Left renal pelvis (tissue), 4 donors: ENCODE measurements around the gene FAM20B. TPM values are rescaled to one million over a fixed set of nuclear protein-coding genes. Genes with fewer than 3 reads are reported as not detected.

Experiments
- DNase-seq, 4 donors: peaks; one replicate each; pipeline ENCODE4 v3.0.0-alpha.2; 2013; ENCODE audit warnings: low read depth in 4 of 4, low spot score in 3 of 4
- polyA plus RNA-seq, 4 donors: library from polyadenylated mRNA; unstranded; fragments of 120-200 nt; gene quantifications; one replicate each; pipeline ENCODE4 v1.2.1, GENCODE V29; 2013; ENCODE audit not compliant: insufficient read length in 4 of 4

Gene FAM20B
- polyA plus RNA-seq, 4 donors: 37.1 to 49.3 (median 47.2) TPM

DNA sequence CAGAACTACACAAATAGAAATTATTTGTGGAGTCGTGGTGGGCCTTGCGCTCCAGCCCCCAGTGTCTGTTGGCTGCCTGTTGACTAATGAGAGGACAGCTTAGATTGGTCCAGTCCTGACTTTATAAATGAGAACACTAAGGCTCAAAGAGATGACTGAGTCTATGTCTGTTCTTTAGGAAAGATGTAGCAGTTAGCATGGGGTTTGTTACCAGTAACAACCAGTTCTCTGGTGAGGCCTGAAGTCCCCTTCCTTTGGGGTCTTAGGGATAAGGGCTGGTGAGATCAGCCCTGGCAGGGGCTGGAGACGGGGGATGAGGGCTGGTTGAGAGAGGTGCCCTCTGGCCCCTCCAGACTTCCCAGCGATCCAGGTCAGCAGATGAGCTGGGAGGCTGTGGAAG, 65.2 kb downstream of the FAM20B start:
- DNase-seq: no peak

DNA sequence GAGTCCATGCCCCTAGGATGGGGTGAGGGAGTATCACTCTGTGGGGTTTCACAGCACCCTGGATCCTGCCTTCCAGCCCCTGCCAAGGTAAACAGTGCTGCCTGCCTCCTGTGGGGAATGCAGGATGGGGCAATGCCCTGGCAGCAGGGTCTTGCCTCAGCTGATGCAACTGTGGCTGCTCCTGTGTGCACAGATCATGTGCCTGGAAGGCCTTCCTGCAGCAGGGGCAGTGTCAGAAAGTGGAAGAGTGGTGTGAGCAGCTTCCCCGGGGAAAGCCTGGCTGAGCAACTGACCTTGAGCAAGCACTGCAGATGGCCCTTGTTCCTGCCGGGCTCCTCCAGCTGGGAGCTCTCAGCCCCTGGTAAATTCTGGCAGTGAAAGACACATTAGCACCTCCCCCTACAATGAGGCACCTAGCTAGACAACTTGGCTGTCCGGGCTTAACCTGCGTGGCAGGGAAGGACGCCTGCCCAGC, 66.0 kb downstream of the FAM20B start:
- no peak for DNase-seq

DNA sequence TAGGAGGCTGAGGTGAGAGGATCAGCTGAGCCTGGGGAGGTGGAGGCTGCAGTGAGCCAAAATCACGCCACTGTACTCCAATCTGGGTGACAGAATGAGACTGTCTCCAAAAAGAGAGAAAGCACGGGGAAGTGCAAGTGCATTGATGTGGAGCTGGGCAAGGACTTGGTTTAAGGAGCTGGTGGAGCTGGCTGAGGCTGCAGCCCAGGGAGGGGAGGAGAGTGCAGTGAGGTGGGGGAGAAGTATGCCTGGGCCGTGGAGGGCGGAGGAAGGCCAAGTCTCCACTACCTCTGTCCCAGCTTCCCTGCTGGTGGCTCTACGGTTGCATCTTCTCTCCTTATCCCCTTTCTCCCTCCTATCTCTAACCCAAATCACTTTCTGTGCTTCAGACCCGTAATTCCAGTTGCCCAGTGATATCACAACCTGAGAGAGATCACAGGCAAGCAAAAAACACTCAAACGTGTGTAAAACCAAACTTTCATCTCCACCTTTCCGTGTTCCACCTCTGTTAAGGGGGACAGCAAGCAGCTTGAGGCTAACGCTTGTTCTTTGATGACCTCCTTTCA, 67.3 kb downstream of the FAM20B start:
- DNase-seq: no peak

DNA sequence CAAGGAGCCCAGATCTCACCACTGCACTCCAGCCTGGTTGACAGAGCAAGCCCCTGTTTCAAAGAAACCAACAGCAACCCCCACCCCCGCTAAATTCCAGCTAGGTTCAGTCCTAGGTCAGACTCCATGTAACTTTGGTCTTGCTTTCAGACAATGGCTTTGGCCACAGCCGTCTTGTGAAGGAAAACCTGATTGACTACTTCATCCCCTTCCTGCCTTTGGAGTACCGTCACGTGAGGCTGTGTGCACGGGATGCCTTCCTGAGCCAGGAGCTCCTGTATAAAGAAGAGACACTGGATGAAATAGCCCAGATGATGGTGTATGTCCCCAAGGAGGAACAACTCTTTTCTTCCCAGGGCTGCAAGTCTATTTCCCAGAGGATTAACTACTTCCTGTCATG, 69.1 kb downstream of the FAM20B start:
- DNase-seq: no peak

DNA sequence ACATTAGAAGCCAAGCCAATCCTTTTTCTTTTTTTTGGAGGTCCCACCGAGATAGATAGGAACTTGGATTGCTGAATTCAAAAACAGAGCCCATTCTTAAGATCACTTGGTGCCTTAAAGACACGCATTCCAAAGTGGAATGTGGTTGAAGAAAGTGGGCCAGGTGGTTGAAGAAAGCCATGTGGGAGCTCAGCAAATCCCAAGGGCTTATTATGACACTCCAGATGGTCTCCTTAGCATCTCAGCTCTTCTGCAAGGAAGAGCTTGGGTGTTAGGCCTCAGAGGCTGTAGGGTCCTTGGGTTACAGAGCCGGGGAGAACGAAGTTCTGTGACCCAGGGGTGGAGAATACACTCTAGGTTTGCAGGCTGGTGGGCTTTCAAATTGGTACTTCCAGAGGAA, 69.7 kb downstream of the FAM20B start:
- DNase-seq: no peak

DNA sequence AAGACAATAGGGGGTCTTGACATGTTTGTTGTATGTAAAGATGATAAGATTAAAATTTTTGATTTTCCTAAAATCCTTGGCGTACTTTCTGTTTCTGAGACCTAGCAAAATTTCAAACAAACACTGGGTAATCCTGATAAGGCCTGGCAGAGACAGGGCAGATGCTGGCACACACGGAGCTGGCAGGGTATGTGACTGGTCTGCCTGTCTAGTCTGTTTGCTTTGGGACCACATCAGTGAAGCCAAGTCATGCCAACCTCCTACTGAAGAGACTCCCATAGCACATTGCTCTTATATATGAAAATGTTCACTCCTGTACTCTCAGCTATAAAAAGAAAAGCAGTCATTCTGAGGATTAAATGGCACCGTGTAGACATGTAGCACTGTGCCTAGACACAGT, 70.2 kb downstream of the FAM20B start:
- DNase-seq: no peak

DNA sequence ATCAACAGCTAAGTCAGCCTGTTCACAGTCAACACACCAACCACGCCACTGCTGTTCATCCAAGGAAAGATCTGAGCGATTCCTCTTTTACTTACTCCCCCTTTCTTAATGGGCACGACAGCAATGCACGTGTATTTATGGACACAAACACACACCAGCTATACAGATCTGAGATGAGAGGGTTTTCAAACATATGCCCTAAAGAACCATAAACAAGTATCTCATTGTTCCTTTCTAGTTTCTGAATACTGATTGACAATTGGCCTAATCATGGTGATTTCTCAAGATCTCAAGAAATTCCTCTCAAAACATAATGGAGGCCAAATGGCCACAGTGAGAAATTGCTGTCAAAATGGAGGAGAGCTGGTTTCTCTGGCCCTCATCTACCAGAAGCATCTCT, 74.2 kb downstream of the FAM20B start:
- DNase-seq: no peak

DNA sequence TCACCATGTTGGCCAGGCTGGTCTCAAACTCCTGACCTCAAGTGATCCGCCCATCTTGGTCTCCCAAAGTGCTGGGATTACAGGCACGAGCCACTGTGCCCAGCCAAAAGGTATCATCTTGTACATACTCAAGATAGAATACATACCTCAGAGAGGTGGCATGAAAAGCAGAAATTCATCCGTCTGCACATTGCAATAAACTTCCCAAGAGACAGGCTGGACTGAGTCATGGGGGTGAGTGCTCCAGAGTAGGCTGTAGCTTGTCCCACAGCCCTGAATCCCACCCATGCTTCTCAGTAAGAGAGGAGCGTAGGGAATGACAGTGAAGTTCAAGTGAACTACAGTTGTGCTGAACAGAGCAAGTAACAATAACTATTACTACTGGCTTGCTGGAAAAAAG, 75.9 kb downstream of the FAM20B start:
- DNase-seq: no peak

DNA sequence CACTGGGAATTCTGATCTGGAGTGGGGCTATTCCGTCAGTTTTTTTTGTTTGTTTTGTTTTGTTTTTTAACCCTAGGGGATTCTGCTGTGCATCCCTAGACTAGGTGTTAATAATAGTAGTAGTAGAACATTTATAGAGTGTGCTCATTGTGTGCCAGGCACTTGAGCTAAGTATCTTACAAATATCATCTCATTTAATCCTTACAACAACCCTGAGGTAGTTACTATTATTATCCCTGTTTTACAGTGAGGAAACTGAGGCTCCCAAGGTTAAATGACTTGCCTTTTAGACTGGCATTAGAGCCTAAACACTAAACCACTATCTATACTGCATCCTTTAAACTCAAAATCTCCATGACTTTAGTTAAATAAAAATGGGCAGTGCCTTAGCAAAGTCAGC, 78.3 kb downstream of the FAM20B start:
- DNase-seq: no peak

DNA sequence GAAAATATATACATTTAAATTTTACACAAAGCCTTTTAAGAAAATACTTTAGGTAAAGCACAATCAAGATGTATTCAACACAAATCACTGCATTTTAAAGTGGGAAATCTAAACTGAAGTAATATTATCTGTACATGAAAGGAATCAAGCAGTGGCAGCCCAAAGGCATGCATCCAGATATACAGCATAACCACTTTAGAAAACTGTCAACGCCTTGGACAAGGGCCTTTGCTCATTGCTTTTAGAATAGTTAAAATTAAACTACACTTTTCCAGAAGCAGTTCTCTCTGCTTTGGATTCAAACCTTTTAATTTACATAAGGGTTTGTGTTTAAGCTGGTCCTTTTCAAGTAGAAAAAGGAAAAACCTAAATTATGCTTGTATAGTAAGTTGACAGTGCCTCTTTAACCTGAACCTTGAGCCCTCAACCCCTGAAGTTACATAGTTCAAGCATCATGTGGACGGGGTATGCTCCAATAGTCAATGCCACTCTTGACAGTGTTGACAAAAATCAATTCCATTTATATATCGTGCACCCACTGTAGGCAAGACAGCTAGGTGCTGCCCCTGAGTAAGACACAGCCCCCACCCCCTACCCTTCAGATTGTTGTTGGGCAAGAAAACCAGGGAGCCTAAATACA, 79.0 kb downstream of the FAM20B start:
- DNase-seq: no peak

DNA sequence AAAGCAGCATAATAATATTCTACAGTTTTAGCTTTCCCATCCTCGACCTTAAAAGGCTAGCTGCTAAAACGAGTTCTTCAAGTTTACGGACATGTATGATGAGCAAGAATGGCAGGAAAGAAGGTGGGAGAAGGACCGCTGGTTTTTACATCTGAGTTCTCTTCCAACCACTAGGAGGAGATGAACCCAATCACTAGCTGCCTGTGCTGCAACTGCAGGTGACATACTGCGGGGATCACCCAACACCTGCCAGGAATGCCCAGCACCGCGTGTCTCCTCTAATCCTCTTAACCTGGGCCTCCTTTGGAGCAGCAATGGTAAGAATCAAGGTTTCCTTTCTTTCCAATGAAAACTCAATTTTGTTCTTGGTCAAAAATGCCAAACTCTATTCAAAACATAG, 79.7 kb downstream of the FAM20B start:
- DNase-seq: no peak

DNA sequence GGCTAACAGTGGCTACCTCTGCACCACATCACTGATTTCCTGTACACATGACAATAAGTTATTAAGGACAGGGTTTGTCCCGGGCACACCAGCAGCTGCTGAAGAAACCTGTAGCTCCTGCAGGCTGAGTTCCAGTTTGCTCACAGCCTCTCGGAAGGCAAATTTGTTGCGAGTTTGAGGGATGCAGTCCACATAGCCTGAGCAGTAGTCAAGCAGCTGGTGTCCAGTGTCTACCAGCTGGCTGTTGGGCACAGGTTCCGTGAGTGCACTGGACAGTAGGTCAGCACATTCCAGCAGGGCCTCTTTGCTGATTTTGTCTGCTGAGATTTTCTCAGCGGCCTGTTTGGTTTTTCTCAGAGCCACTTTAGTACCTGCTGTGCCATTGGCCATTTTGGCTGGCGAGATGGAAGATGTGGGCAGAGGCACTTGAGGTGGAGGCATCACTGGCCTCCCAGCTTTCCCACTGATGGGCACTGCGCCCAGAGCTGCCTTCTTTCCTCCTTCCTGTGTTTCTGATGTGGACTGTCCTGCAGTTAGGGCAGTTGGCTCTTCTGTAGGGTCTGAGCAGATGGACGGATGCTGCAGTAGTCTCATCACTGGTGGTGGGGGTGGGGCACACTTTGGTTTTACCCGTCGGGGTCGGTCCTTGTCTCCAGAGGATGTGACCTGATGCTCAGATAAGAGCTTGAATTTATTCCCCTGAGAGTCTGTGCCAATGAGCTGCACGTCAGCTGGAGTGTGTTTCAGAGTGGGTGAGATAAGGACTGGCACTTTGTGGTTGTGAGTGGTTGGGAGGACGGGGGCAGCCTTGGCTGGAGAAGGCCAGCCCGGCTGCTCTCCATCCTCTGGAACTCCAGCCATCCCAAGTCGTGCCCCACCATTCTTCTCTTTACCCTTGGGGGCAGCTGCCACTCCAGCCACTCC, 82.3 kb downstream of the FAM20B start:
- no peak for DNase-seq

DNA sequence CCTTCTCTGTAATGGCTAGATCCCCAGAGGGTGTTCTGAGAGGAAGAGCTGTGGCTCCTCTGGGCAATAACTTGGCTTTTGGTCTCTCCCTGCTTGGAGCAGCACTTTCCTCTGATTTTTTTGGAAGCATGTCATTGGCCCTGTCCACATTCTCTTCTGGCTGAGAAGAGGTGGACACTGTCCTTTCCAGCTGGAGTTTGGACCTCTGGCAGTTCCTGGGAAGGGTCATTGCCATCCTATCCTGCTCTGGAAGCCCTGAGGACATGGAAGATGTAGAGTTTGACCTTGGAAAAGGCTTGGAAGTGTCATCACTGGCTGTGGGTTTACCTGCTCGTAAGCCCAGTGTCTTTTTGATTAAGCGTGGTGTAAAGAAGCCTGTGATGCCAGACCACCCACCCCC, 83.0 kb downstream of the FAM20B start:
- no peak for DNase-seq

DNA sequence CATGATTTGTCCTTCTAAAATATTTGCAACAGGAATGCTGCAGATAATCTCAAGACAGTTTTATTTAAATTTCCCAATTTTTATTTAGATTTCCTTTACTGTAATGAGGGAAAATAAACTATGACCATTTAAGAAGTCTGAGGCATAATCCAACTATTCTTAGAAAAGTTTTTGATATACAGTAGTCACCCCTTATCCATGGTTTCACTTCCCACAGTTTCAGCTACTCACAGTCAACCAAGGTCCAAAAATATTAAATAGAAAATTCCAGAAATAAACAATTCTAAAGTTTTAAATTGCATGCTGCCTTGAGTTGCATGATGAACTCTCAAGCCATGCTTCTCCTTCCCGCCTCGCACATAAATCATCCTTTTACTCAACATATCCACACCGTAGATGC, 89.5 kb downstream of the FAM20B start:
- DNase-seq: no peak

DNA sequence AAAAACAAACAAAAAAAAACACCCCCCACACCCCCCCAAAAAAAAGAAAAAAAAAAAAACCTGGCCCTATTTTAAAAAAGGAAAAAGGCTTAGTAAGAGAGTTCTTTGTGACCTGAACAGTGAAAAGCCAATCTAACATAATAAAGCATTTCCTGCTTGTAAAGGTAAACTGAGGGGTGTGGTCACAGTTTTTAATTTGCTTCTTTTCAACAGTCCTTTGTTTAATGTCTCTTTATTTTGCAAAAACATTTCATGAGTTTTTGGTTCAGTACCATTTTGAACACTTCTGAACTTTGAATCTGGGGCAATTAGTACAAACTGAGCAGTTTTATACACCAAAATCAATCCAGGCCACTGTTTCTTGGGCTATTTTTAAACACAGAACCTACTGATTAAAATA, 93.8 kb downstream of the FAM20B start:
- DNase-seq: no peak

DNA sequence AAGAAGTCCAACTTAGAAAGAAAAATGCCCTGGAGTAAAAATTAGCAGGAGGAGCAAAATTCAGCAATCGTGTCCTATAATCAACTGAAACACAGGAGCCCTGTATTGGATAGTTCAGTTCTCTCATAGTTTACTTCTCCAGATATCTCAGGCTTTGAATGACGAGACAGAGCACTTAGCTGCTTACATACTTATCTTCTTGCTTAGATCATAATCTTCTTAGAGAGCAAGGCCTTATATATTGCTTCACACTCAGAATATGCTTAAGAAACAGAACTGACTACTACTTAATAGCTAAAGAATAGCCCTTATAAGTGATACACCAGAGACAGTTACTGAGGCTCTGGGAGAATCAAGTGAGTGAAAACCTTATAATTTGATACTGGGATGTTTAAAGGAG, 95.0 kb downstream of the FAM20B start:
- DNase-seq: no peak

DNA sequence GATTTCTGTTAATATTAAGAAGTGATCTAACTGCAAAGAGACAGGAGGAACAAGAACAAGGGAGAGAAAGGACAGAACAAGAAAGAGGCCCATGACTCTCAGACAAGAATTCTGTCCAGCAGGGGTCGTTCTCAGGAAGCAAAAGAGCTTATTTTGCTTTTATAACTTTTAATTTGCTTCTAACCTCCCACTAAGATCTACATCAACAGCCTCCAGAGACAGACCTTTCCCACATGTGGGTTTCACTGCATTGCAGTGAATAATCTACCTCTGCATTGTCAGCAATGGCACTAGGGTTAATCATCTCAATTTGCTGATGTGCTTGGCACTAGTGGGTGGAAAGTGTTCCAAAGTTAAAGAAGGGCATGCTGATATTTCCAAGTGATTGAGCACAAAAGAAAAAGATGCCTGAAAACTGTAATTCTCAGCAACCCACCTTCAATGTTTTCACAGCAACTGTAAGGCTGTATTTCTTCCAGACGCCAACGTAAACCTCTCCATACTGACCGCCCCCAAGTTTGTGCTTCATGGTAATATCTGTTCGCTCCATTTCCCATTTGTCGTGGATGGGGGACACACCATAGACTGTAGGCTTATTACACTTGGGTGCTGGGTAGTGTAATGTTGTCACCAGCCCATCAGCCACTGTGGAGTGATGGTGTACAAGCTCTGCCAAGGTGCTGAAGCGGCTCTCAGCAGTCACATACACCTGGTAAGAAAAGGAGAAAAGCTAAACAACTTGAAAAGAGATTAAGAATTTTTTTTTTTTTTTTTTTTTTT, 95.7 kb downstream of the FAM20B start:
- DNase-seq: peak; percentile 23 to 37 (median 26)

DNA sequence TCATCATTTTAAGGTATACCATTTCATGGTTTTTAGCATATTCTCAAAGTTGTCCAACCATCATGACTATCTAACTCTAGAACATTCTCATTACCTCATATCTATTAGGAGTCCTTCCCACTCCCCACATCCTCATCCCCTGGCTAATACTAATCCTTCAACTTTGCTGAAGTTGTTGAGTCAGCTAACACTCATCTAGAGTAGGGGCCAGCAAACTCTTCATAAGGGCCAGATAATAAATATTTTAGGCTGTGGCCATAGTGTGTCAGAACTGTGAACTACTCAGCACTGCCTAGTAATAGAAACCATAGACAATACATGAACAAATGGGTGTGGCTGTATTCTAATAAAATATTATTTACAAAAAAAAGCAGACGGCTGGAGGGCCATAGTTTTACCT, 99.2 kb downstream of the FAM20B start:
- no peak for DNase-seq
